ENCODE data around the gene CTCF.

- TF ChIP-seq CTCF (conservative IDR thresholded peaks at IDR 0.05; ENCODE audit: low read length) (no peak), EZH2phosphoT487 (IDR thresholded peaks at IDR 0.05; ENCODE audit: borderline replicate concordance) (no peak)
Observed at GRCh38 chr16:67662653-67663010, 100.3 kb downstream of the CTCF start.
